Keratinocyte (primary cell): ENCODE data around the gene SACM1L. TPM values are rescaled to one million over a fixed set of nuclear protein-coding genes. Genes with fewer than 3 reads are reported as not detected.

Experiments used
- DNase-seq: peaks from one replicate; pipeline ENCODE4 v3.0.0-alpha.2; 2011; ENCODE audit warnings: low read depth, missing footprints, low spot score
- FAIRE-seq: peaks from 2 replicates; lab custom pipeline; 2011; peaks lifted over from hg19 to GRCh38; lab: Jason Lieb, UNC
- H2AFZ ChIP-seq: 2 replicates; pipeline ENCODE4 v1.6.0; 2012; ENCODE audit warnings: low read length, control low read depth, inconsistent platforms; ENCODE audit not compliant: control insufficient read depth
- H3K27ac ChIP-seq: 2 replicates; pipeline ENCODE4 v1.5.1; 2011; ENCODE audit warnings: low read length; ENCODE audit not compliant: control insufficient read depth, insufficient read depth
- H3K27me3 ChIP-seq: 3 replicates; pipeline ENCODE4 v1.6.0; 2011; ENCODE audit warnings: low read length; ENCODE audit not compliant: control insufficient read depth, insufficient read depth; ENCODE audit errors: extremely low read depth
- H3K36me3 ChIP-seq, 2 experiments: 2 replicates in 1 of 2; 3 replicates in 1 of 2; pipeline ENCODE4 v1.5.1; 2011; ENCODE audit warnings: low read length in 2 of 2, mild to moderate bottlenecking in 1 of 2; ENCODE audit not compliant: control insufficient read depth in 2 of 2, insufficient read depth in 2 of 2; ENCODE audit errors: extremely low read depth in 1 of 2
- H3K4me1 ChIP-seq: 3 replicates; pipeline ENCODE4 v1.5.1; 2011; ENCODE audit warnings: low read length; ENCODE audit not compliant: control insufficient read depth, insufficient read depth; ENCODE audit errors: extremely low read depth
- H3K4me2 ChIP-seq: 3 replicates; pipeline ENCODE4 v1.6.0; 2011; ENCODE audit warnings: low read depth, low read length; ENCODE audit not compliant: control insufficient read depth, insufficient read depth; ENCODE audit errors: extremely low read depth
- H3K4me3 ChIP-seq, 3 experiments: fragments of 200-600 bp in 1 of 3; sonication (generic) in 1 of 3; 2 replicates in 2 of 3; 3 replicates in 1 of 3; pipeline ENCODE4 v1.5.1; 2011 to 2016; ENCODE audit warnings: low read length in 3 of 3, mild to moderate bottlenecking in 3 of 3, control low read depth in 2 of 3, inconsistent platforms in 1 of 3, low read depth in 1 of 3, mixed read lengths in 1 of 3, mixed run types in 1 of 3, moderate library complexity in 1 of 3; ENCODE audit not compliant: control insufficient read depth in 2 of 3, insufficient read depth in 2 of 3; ENCODE audit errors: extremely low read depth in 1 of 3
- H3K79me2 ChIP-seq: 2 replicates; pipeline ENCODE4 v1.6.0; 2012; ENCODE audit warnings: low read length; ENCODE audit not compliant: control insufficient read depth, insufficient read depth
- H3K9ac ChIP-seq: 3 replicates; pipeline ENCODE4 v1.6.0; 2011; ENCODE audit warnings: low read length; ENCODE audit not compliant: control insufficient read depth, insufficient read depth; ENCODE audit errors: extremely low read depth
- H3K9me1 ChIP-seq: 3 replicates; pipeline ENCODE4 v1.6.0; 2011; ENCODE audit warnings: low read length; ENCODE audit not compliant: control insufficient read depth, insufficient read depth; ENCODE audit errors: extremely low read depth
- H3K9me3 ChIP-seq: 2 replicates; pipeline ENCODE4 v1.5.1; 2012; ENCODE audit warnings: low read depth, low read length; ENCODE audit not compliant: control insufficient read depth
- H4K20me1 ChIP-seq: 3 replicates; pipeline ENCODE4 v1.6.0; 2011; ENCODE audit warnings: low read length; ENCODE audit not compliant: control insufficient read depth, insufficient read depth; ENCODE audit errors: extremely low read depth
- EZH2 ChIP-seq: IDR thresholded peaks from one replicate; pipeline ENCODE4 v1.6.1; 2012; ENCODE audit warnings: inconsistent platforms, mild to moderate bottlenecking, low read length, moderate library complexity
- dilution Hi-C: fragments of 300-500 bp; cut with MboI; formaldehyde crosslinking; loops from one replicate; pipeline ENCODE4 v1.7.0; 2020; ENCODE audit warnings: low sequenced_read_pairs; ENCODE audit not compliant: extremely low pct_ligation_motif_present
- polyA plus RNA-seq, 5 experiments: library from polyadenylated mRNA; depleted of rRNA in 3 of 5; stranded (reverse) in 3 of 5; stranded (forward) in 1 of 5; unstranded in 1 of 5; fragments of >200 nt; gene quantifications; 1 replicate in 1 of 5; 2 replicates in 3 of 5; 3 replicates in 1 of 5; pipeline versions ENCODE4 v1.2.1 to v1.2.3, GENCODE V29; 2011 to 2012; ENCODE audit warnings: missing spikeins in 2 of 5, low read depth in 1 of 5, low replicate concordance in 1 of 5
- TF ChIP-seq, protein P1 (sequence below), 3 experiments: IDR thresholded peaks in 1 of 3; conservative IDR thresholded peaks in 1 of 3; optimal IDR thresholded peaks in 1 of 3; 2 replicates in 2 of 3; 3 replicates in 1 of 3; pipeline versions ENCODE3 to v1.5.1; 2011; ENCODE audit warnings: low read length in 3 of 3, mild to moderate bottlenecking in 3 of 3, moderate library complexity in 2 of 3, control low read depth in 1 of 3, inconsistent platforms in 1 of 3; ENCODE audit not compliant: insufficient read depth in 2 of 3; ENCODE audit errors: extremely low read depth in 1 of 3

Gene SACM1L
- polyA plus RNA-seq, 1 donor (not counting 4 experiments of a cell fraction or from before 2014, with no cell fraction given): 44.3 TPM

DNA sequence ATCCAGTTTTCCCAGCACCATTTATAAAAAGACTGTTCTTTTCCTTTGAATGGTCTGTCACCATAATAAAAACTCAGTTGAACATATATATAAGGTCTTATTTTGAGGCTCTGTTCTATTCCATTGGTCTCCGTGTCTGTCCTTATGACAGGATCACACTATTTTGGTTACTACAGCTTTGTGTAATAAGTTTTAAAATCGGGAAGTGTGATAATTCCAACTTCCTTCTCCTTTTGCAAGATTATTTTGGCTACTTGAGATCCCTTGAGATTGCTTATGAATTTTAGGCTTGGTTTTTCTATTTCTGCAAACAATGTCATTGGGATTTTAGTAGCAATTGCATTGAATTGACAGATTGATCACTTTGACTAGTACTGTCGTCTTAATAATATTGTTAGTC lies 35.7 kb downstream of the SACM1L start:
- dilution Hi-C loops: no loop called here
- Histone ChIP-seq H3K4me2 (no peak overlapping the region), H3K4me3 (no peak overlapping the region), H4K20me1 (no peaks in the 10 kb centered on the region), H3K9me3 (no peaks in the 10 kb centered on the region), H2AFZ (no peak overlapping the region), H3K9me1 (no peaks in the 10 kb centered on the region), H3K79me2 (no peaks in the 10 kb centered on the region), H3K27me3 (no peaks in the 10 kb centered on the region), H3K4me1 (no peaks in the 10 kb centered on the region), H3K27ac (no peak overlapping the region), H3K36me3 (peaks cover 6 to 13% of the 10 kb centered on the region in 2 experiments), H3K9ac (no peak overlapping the region)
- no peak for TF ChIP-seq EZH2
- TF ChIP-seq, protein P1, sequence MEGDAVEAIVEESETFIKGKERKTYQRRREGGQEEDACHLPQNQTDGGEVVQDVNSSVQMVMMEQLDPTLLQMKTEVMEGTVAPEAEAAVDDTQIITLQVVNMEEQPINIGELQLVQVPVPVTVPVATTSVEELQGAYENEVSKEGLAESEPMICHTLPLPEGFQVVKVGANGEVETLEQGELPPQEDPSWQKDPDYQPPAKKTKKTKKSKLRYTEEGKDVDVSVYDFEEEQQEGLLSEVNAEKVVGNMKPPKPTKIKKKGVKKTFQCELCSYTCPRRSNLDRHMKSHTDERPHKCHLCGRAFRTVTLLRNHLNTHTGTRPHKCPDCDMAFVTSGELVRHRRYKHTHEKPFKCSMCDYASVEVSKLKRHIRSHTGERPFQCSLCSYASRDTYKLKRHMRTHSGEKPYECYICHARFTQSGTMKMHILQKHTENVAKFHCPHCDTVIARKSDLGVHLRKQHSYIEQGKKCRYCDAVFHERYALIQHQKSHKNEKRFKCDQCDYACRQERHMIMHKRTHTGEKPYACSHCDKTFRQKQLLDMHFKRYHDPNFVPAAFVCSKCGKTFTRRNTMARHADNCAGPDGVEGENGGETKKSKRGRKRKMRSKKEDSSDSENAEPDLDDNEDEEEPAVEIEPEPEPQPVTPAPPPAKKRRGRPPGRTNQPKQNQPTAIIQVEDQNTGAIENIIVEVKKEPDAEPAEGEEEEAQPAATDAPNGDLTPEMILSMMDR (optimal IDR thresholded peaks at IDR 0.05 in 1 of 3, IDR thresholded peaks at IDR 0.05 in 1 of 3, conservative IDR thresholded peaks at IDR 0.05 in 1 of 3; ENCODE audit: extremely low read depth in 1 of 3, insufficient read depth in 2 of 3, low read length in 3 of 3): no peak
- DNase-seq: no peak
- no peak for FAIRE-seq

DNA sequence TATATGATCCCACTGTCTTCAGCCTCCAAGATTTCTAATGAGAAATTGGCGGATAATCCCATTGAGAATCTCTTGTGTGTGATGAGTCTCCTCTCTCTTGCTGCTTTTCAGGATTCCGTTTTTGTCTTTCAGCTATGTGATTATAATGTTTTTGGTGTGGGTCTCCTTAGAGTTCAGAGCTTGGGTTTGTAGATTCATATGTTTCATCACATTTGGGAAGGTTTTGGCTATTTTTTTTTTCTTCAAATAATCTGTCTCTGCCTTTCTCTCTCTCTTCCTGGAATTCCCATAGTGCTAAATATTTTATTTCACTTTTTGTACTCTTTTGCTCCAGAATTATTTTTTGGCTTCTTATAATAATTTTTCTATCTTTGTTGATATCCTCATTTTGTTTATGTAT lies 40.4 kb downstream of the SACM1L start:
- Histone ChIP-seq H3K36me3 (peaks cover 0 to 16% of the 10 kb centered on the region in 2 experiments), H3K79me2 (no peaks in the 10 kb centered on the region), H4K20me1 (no peaks in the 10 kb centered on the region), H3K9ac (no peak overlapping the region), H3K27ac (no peak overlapping the region), H2AFZ (no peak overlapping the region), H3K4me3 (no peak overlapping the region), H3K4me1 (no peaks in the 10 kb centered on the region), H3K4me2 (no peak overlapping the region), H3K27me3 (no peaks in the 10 kb centered on the region), H3K9me3 (no peaks in the 10 kb centered on the region), H3K9me1 (no peaks in the 10 kb centered on the region)
- dilution Hi-C loops: no loop called here
- no peak for FAIRE-seq
- TF ChIP-seq EZH2: no peak
- TF ChIP-seq, protein P1 (optimal IDR thresholded peaks at IDR 0.05 in 1 of 3, IDR thresholded peaks at IDR 0.05 in 1 of 3, conservative IDR thresholded peaks at IDR 0.05 in 1 of 3; ENCODE audit: extremely low read depth in 1 of 3, insufficient read depth in 2 of 3, low read length in 3 of 3): no peak
- DNase-seq: no peak
